Kidney (tissue), 14 donors: Measurements from ENCODE around the gene RYR2. TPM values are rescaled to one million over a fixed set of nuclear protein-coding genes. Genes with fewer than 3 reads are reported as not detected.

Experiments used
- DNase-seq, 5 donors: peaks; one replicate each; pipeline ENCODE4 v3.0.0-alpha.2; 2013 to 2020
- FAIRE-seq: peaks from 2 replicates; lab custom pipeline; 2012; peaks lifted over from hg19 to GRCh38; lab: Jason Lieb, UNC
- H3K27ac ChIP-seq, 2 donors: one replicate each; pipeline ENCODE4 v1.7.0; 2013; ENCODE audit warnings: low read depth in 2 of 2, low read length in 2 of 2, inconsistent platforms in 1 of 2
- H3K27me3 ChIP-seq: one replicate; pipeline ENCODE4 v1.7.1; 2013; ENCODE audit warnings: low read length, inconsistent platforms; ENCODE audit not compliant: control insufficient read depth, insufficient read depth
- H3K36me3 ChIP-seq, 3 donors: one replicate each; pipeline versions ENCODE4 v1.7.0 to v1.7.1; 2013; ENCODE audit warnings: low read length in 3 of 3, control low read depth in 1 of 3, inconsistent platforms in 1 of 3; ENCODE audit not compliant: insufficient read depth in 3 of 3, control insufficient read depth in 2 of 3
- H3K4me1 ChIP-seq, 3 donors: one replicate each; pipeline versions ENCODE4 v1.7.0 to v1.7.1; 2013; ENCODE audit warnings: low read length in 3 of 3, inconsistent platforms in 1 of 3, low read depth in 1 of 3; ENCODE audit not compliant: control insufficient read depth in 2 of 3, insufficient read depth in 2 of 3
- H3K4me3 ChIP-seq, 3 donors: one replicate each; pipeline versions ENCODE4 v1.7.0 to v1.8.1; 2013; ENCODE audit warnings: low read length in 3 of 3, control low read depth in 1 of 3, inconsistent platforms in 1 of 3
- H3K9ac ChIP-seq, 3 donors: one replicate each; pipeline versions ENCODE4 v1.7.0 to v1.7.1; 2013; ENCODE audit warnings: low read length in 3 of 3, control low read depth in 1 of 3, inconsistent platforms in 1 of 3
- H3K9me3 ChIP-seq, 3 donors: one replicate each; pipeline versions ENCODE4 v1.7.0 to v1.7.1; 2013; ENCODE audit warnings: low read length in 3 of 3, control low read depth in 1 of 3, inconsistent platforms in 1 of 3; ENCODE audit not compliant: control insufficient read depth in 2 of 3, insufficient read depth in 1 of 3
- intact Hi-C: fragments of 100-400 bp; cut with DNase I; formaldehyde crosslinking; loops from one replicate; pipeline ENCODE4 v1.11.1; 2022
- polyA plus RNA-seq: library from polyadenylated mRNA; stranded (reverse); fragments of 350-450 nt; fragmentation: Illumina TruSeq; extraction: RNeasy Lipid Tissue Mini Kit (QIAGEN cat#74804); gene quantifications from one replicate; pipeline ENCODE4 v1.2.3, GENCODE V29; 2014; ENCODE audit warnings: low read depth, low replicate concordance; ENCODE audit not compliant: insufficient read depth
- total RNA-seq: library from RNA; stranded (reverse); fragmentation: NEBNext Ultra II Directional; extraction: Animal tissue kit (Norgen Biotek cat#: 25700); gene quantifications from one replicate; pipeline ENCODE4 v1.2.1, GENCODE V29; 2021
- TF ChIP-seq, protein P1 (sequence below): IDR thresholded peaks from 3 replicates; pipeline ENCODE4 v1.5.1; 2012; ENCODE audit warnings: mild to moderate bottlenecking, moderate library complexity, borderline replicate concordance; ENCODE audit not compliant: insufficient read depth; ENCODE audit errors: extremely low read depth
- donor health status: control.
- donor health status: control.
- donor health status: control.
- donor health status: control.
- donor health status: control.
- donor health status: DM: yes; HTN: yes; CAD: no.
- donor health status: Normal renal cell carcinoma (clear cell type).

RYR2 gene
- total and polyA plus RNA-seq, 2 donors from 2014 or later: 0.28 to 0.60 TPM

GRCh38 chr1:237539055-237539454 is 497.1 kb downstream of the RYR2 start:
- intact Hi-C loops: no loop called here
- Histone ChIP-seq H3K9me3 (no peaks in the 10 kb centered on the region), H3K36me3 (no peaks in the 10 kb centered on the region), H3K27me3 (no peaks in the 10 kb centered on the region), H3K27ac (no peak overlapping the region), H3K4me3 (no peak overlapping the region), H3K9ac (no peak overlapping the region), H3K4me1 (no peaks in the 10 kb centered on the region)
- DNase-seq: no peak
- no peak for FAIRE-seq
- TF ChIP-seq, protein P1, sequence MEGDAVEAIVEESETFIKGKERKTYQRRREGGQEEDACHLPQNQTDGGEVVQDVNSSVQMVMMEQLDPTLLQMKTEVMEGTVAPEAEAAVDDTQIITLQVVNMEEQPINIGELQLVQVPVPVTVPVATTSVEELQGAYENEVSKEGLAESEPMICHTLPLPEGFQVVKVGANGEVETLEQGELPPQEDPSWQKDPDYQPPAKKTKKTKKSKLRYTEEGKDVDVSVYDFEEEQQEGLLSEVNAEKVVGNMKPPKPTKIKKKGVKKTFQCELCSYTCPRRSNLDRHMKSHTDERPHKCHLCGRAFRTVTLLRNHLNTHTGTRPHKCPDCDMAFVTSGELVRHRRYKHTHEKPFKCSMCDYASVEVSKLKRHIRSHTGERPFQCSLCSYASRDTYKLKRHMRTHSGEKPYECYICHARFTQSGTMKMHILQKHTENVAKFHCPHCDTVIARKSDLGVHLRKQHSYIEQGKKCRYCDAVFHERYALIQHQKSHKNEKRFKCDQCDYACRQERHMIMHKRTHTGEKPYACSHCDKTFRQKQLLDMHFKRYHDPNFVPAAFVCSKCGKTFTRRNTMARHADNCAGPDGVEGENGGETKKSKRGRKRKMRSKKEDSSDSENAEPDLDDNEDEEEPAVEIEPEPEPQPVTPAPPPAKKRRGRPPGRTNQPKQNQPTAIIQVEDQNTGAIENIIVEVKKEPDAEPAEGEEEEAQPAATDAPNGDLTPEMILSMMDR: no peak

DNA sequence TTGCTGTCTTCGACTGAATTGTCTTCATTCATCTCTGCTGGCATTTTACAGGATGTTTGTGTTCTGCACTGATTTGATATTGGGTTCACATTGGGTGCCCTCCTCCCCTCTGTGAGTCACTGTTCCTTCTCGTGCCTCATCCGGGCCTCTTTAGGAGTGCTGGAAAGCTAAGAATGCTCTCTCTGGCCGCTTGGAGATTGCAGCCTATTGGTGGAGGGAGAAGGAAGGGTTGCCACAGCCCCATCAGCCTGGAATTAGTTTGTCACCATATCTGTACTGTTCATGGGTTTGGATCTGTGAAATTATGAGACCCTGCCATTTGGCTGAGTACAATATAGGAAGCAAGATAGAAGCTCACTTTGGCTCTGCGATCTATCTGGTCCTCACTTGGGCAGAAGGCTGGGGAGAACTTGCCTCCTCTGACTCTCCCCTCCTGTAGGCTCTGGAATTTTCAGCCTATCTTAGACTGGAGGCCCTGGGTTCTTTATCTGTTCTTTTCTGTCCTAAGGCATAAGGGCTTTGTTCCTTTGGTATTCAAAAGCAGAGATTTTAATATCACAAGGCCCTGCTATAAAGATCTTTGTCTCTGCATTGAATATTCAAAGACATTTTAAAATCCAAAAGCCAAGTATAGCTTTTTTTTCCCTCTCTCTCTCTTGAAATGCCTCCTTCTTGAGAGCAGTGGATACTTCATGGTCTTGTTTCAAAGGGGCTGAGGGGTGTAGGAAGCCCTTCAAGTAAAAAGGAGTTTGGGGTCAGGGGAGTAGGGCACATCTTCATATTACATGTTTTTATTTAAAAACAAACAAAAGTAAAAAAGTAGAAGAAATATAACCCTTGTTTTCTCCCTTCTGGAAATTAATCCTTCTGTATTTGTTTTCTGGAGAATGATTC is 500.8 kb downstream of the RYR2 start:
- DNase-seq (no peak), FAIRE-seq (no peak)
- no peaks in the 10 kb centered on the region for H3K36me3 ChIP-seq
- H3K4me3 ChIP-seq: no peak overlapping the region
- TF ChIP-seq, protein P1: no peak
- H3K4me1 ChIP-seq: no peaks in the 10 kb centered on the region
- intact Hi-C loops: no loop called here
- no peak overlapping the region for H3K27ac ChIP-seq
- H3K27me3 ChIP-seq: no peaks in the 10 kb centered on the region
- H3K9me3 ChIP-seq: no peaks in the 10 kb centered on the region
- H3K9ac ChIP-seq: no peak overlapping the region

- no peaks in the 10 kb centered on the region for H3K4me1 ChIP-seq
- no peaks in the 10 kb centered on the region for H3K9me3 ChIP-seq
- intact Hi-C loops: no loop called here
- DNase-seq: no peak
- no peak overlapping the region for H3K9ac ChIP-seq
- H3K27ac ChIP-seq: no peak overlapping the region
- no peak for FAIRE-seq
- H3K36me3 ChIP-seq: no peaks in the 10 kb centered on the region
- TF ChIP-seq, protein P1: no peak
- no peaks in the 10 kb centered on the region for H3K27me3 ChIP-seq
- no peak overlapping the region for H3K4me3 ChIP-seq
Measured at GRCh38 chr1:237553078-237553477, 511.1 kb downstream of the RYR2 start.
